K562 (cell line): Measurements from ENCODE around the gene CORO6. TPM values are rescaled to one million over a fixed set of nuclear protein-coding genes. Genes with fewer than 3 reads are reported as not detected.

Source experiments
- ADNP ChIP-seq: fragments of 200-800 bp; sonication (Bioruptor generic); IDR thresholded peaks from 2 replicates; pipeline ENCODE4 v1.6.1; 2016; ENCODE audit warnings: missing genetic modification characterization, missing compliant biosample characterization
- BCOR ChIP-seq: fragments of 450-650 bp; IDR thresholded peaks from 2 replicates; pipeline ENCODE4 v1.6.1; 2016
- BRD4 ChIP-seq: fragments of 200-600 bp; sonication (generic); IDR thresholded peaks from 2 replicates; pipeline ENCODE4 v1.6.1; 2017; ENCODE audit warnings: inconsistent platforms
- CBX1 ChIP-seq: sonication (generic); IDR thresholded peaks from 2 replicates; pipeline ENCODE4 v1.6.1; 2016; ENCODE audit warnings: antibody characterized with exemption, low read depth, mild to moderate bottlenecking
- CREB1 ChIP-seq, 2 experiments: sonication (generic) in 1 of 2; formaldehyde crosslinking in 1 of 2; IDR thresholded peaks; 2 replicates each; pipeline versions ENCODE4 v1.6.1 to v1.8.0; 2012 to 2022; ENCODE audit warnings: inconsistent platforms in 1 of 2, mild to moderate bottlenecking in 1 of 2, missing genetic modification reagents in 1 of 2, moderate library complexity in 1 of 2
- DMBX1 ChIP-seq: fragments of 250-450 bp; sonication (Bioruptor Pico); IDR thresholded peaks from 2 replicates; pipeline ENCODE4 v1.8.0; 2022; ENCODE audit warnings: inconsistent platforms, mild to moderate bottlenecking, moderate library complexity, borderline replicate concordance
- GABPA ChIP-seq: fragments of 200-800 bp; sonication (Bioruptor generic); conservative IDR thresholded peaks from 2 replicates; pipeline ENCODE4 v1.6.1; 2016; ENCODE audit warnings: low read depth, missing genetic modification characterization, missing compliant biosample characterization
- HDAC3 ChIP-seq: fragments of 450-650 bp; IDR thresholded peaks from 2 replicates; pipeline ENCODE4 v1.6.1; 2018; ENCODE audit warnings: borderline replicate concordance, mild to moderate bottlenecking, moderate library complexity; ENCODE audit not compliant: partially characterized antibody
- HNRNPK ChIP-seq: fragments of 200-400 bp; formaldehyde crosslinking; IDR thresholded peaks from one replicate; pipeline ENCODE4 v1.6.1; 2018; ENCODE audit warnings: mild to moderate bottlenecking, low read depth, low read length; ENCODE audit not compliant: poor library complexity, severe bottlenecking
- KLF6 ChIP-seq: fragments of 250-450 bp; sonication (Bioruptor Pico); IDR thresholded peaks from 2 replicates; pipeline ENCODE4 v1.4.0; 2020; ENCODE audit warnings: mild to moderate bottlenecking, moderate library complexity, borderline replicate concordance
- MAZ ChIP-seq, 2 experiments: fragments of 450-650 bp in 1 of 2; sonication (generic) in 1 of 2; formaldehyde crosslinking; IDR thresholded peaks in 1 of 2; conservative IDR thresholded peaks in 1 of 2; 2 replicates each; pipeline versions ENCODE4 v1.4.0 to v1.5.0; 2020; ENCODE audit warnings: mild to moderate bottlenecking in 1 of 2, missing genetic modification reagents in 1 of 2
- SRF ChIP-seq, 2 experiments: fragments of 250-450, 450-650 bp in 1 of 2; sonication (Bioruptor Pico) in 1 of 2; sonication (generic) in 1 of 2; formaldehyde crosslinking; IDR thresholded peaks; 2 replicates each; pipeline versions ENCODE4 v1.5.0 to v1.5.1; 2020 to 2022; ENCODE audit warnings: mild to moderate bottlenecking in 1 of 2, missing genetic modification reagents in 1 of 2
- TCF7 ChIP-seq: sonication (generic); IDR thresholded peaks from 2 replicates; pipeline ENCODE4 v1.6.1; 2016; ENCODE audit warnings: antibody characterized with exemption, borderline replicate concordance
- TOE1 ChIP-seq, 2 experiments: fragments of 450-650 bp in 1 of 2; sonication (generic) in 1 of 2; formaldehyde crosslinking in 1 of 2; IDR thresholded peaks; 2 replicates each; pipeline versions ENCODE4 v1.7.1 to v1.8.0; 2016 to 2022; ENCODE audit warnings: borderline replicate concordance in 2 of 2, mild to moderate bottlenecking in 2 of 2, antibody characterized with exemption in 1 of 2, inconsistent platforms in 1 of 2, low read depth in 1 of 2, missing genetic modification reagents in 1 of 2, moderate library complexity in 1 of 2
- ZBTB43 ChIP-seq: sonication (generic); formaldehyde crosslinking; IDR thresholded peaks from 2 replicates; pipeline ENCODE4 v1.8.0; 2023; ENCODE audit warnings: mild to moderate bottlenecking, missing genetic modification reagents
- ZFP1 ChIP-seq: fragments of 450-650 bp; formaldehyde crosslinking; IDR thresholded peaks from 2 replicates; pipeline ENCODE4 v1.4.0; 2020; ENCODE audit warnings: mild to moderate bottlenecking, mixed read lengths
- ZNF140 ChIP-seq: fragments of 250-450 bp; sonication (Bioruptor Pico); IDR thresholded peaks from 2 replicates; pipeline ENCODE4 v1.8.0; 2021; ENCODE audit warnings: moderate library complexity, mild to moderate bottlenecking, inconsistent platforms
- ZNF217 ChIP-seq: sonication (generic); formaldehyde crosslinking; IDR thresholded peaks from 2 replicates; pipeline ENCODE4 v1.8.0; 2022; ENCODE audit warnings: mild to moderate bottlenecking, missing genetic modification reagents
- ZNF384 ChIP-seq: IDR thresholded peaks from 2 replicates; pipeline ENCODE4 v1.6.1; 2012; ENCODE audit warnings: low read depth, low read length, improper control_type of control experiment
- ZNF398 ChIP-seq: fragments of 250-450 bp; sonication (Bioruptor Pico); IDR thresholded peaks from 2 replicates; pipeline ENCODE4 v1.8.0; 2021; ENCODE audit warnings: moderate library complexity, mild to moderate bottlenecking, inconsistent platforms
- ZNF431 ChIP-seq: sonication (generic); formaldehyde crosslinking; IDR thresholded peaks from 2 replicates; pipeline ENCODE4 v1.8.0; 2022; ENCODE audit warnings: mild to moderate bottlenecking, missing genetic modification reagents
- polyA plus RNA-seq, 8 experiments: library from polyadenylated mRNA; depleted of rRNA in 4 of 8; stranded (reverse) in 5 of 8; unstranded in 3 of 8; fragments of >200 nt; fragmentation: Nextera tagmentation in 2 of 8; fragmentation: Illumina TruSeq in 1 of 8; extraction: Ambion mirVana in 2 of 8; extraction: Trizol in 1 of 8; gene quantifications; 2 replicates each; pipeline versions ENCODE4 v1.2.1 to v1.2.3, GENCODE V29; 2011 to 2014; ENCODE audit warnings: inconsistent platforms in 1 of 8, missing spikeins in 1 of 8
- total RNA-seq, 7 experiments: library from RNA; depleted of rRNA in 6 of 7; stranded (reverse); fragments of >200 nt in 6 of 7; fragmentation: Illumina TruSeq in 2 of 7; extraction: Trizol in 2 of 7; gene quantifications; 2 replicates each; pipeline versions ENCODE4 v1.2.1 to v1.2.3, GENCODE V29; 2011 to 2021; ENCODE audit warnings: low replicate concordance in 1 of 7
- TF ChIP-seq, protein P1 (sequence below): sonication (generic); formaldehyde crosslinking; IDR thresholded peaks from 2 replicates; pipeline ENCODE4 v1.8.1; 2023; ENCODE audit warnings: mild to moderate bottlenecking, missing genetic modification reagents

Gene CORO6
- total and polyA plus RNA-seq, 9 of the 15 experiments (the other 6 are each of a cell fraction or from before 2014, with no cell fraction given) = 0.04 to 11.9 (median 2.4) TPM

GRCh38 chr17:29568331-29569244 is 54.1 kb downstream of the CORO6 start, which contains the start of gene TP53I13 (continued):
- TF ChIP-seq, protein P1, sequence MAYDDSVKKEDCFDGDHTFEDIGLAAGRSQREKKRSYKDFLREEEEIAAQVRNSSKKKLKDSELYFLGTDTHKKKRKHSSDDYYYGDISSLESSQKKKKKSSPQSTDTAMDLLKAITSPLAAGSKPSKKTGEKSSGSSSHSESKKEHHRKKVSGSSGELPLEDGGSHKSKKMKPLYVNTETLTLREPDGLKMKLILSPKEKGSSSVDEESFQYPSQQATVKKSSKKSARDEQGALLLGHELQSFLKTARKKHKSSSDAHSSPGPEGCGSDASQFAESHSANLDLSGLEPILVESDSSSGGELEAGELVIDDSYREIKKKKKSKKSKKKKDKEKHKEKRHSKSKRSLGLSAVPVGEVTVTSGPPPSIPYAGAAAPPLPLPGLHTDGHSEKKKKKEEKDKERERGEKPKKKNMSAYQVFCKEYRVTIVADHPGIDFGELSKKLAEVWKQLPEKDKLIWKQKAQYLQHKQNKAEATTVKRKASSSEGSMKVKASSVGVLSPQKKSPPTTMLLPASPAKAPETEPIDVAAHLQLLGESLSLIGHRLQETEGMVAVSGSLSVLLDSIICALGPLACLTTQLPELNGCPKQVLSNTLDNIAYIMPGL (CRISPR knock-in tag) = 0 out of 2 replicates have a peak, but pooled peaks have one; percentile 41
- no peak for TF ChIP-seq TCF7
- no peak for TF ChIP-seq ZNF140 (CRISPR knock-in tag)
- no peak for TF ChIP-seq ZNF384
- TF ChIP-seq GABPA (tag) = no peak
- no peak for TF ChIP-seq ZBTB43 (CRISPR knock-in tag)
- no peak for TF ChIP-seq DMBX1 (CRISPR knock-in tag)
- no peak for TF ChIP-seq ZNF431
- TF ChIP-seq HDAC3 = no peak
- TF ChIP-seq KLF6 (CRISPR knock-in tag) = no peak
- no peak for TF ChIP-seq ZFP1
- no peak for TF ChIP-seq ADNP
- TF ChIP-seq TOE1 (IDR thresholded peaks at IDR 0.05; ENCODE audit: borderline replicate concordance) = no peak
- TF ChIP-seq TOE1 (CRISPR knock-in tag; IDR thresholded peaks at IDR 0.05; ENCODE audit: borderline replicate concordance, low read depth) = no peak
- TF ChIP-seq BCOR = no peak
- TF ChIP-seq SRF (CRISPR knock-in tag; IDR thresholded peaks at IDR 0.05) = no peak
- no peak for TF ChIP-seq BRD4
- TF ChIP-seq CREB1 (IDR thresholded peaks at IDR 0.05) = no peak
- no peak for TF ChIP-seq CREB1 (CRISPR knock-in tag; IDR thresholded peaks at IDR 0.05)
- peak in 1 of 2 experiments; percentile 48; a peak in 2 of 4 replicates for TF ChIP-seq MAZ (CRISPR knock-in tag; conservative IDR thresholded peaks at IDR 0.05 in 1 of 2, IDR thresholded peaks at IDR 0.05 in 1 of 2)
- no peak for TF ChIP-seq ZNF398
- no peak for TF ChIP-seq ZNF217 (CRISPR knock-in tag)
- no peak for TF ChIP-seq HNRNPK
- peak; percentile 39; the same call in 1 of the 2 replicates for TF ChIP-seq CBX1
